Type B pancreatic cell (in vitro differentiated cells): ENCODE measurements around the gene CD72. TPM values are rescaled to one million over a fixed set of nuclear protein-coding genes. Genes with fewer than 3 reads are reported as not detected.

Experiments
- DNase-seq: peaks from one replicate; pipeline ENCODE4 v3.0.0; 2021; ENCODE audit warnings: mixed read lengths; ENCODE audit not compliant: unreplicated experiment; ENCODE audit errors: extremely low spot score
- H3K27ac Mint-ChIP-seq: 2 replicates; pipeline ENCODE4 v1.8.0; 2021; ENCODE audit warnings: mild to moderate bottlenecking, mixed read lengths
- H3K27me3 Mint-ChIP-seq: 2 replicates; pipeline ENCODE4 v1.8.0; 2021; ENCODE audit warnings: mixed read lengths
- H3K36me3 Mint-ChIP-seq: 2 replicates; pipeline ENCODE4 v1.8.0; 2021; ENCODE audit warnings: mixed read lengths
- H3K4me1 Mint-ChIP-seq: one replicate; pipeline ENCODE4 v1.8.0; 2021; ENCODE audit warnings: mixed read lengths; ENCODE audit not compliant: unreplicated experiment
- H3K4me3 Mint-ChIP-seq: 2 replicates; pipeline ENCODE4 v1.8.0; 2021; ENCODE audit warnings: mild to moderate bottlenecking, mixed read lengths
- H3K9me3 Mint-ChIP-seq: 2 replicates; pipeline ENCODE4 v1.8.0; 2021; ENCODE audit warnings: mixed read lengths
- total RNA-seq: library from RNA; stranded (reverse); gene quantifications from 2 replicates; pipeline ENCODE4 v1.2.1, GENCODE V29; 2021; ENCODE audit warnings: low replicate concordance
- TF ChIP-seq, protein P1 (sequence below): fragments of 200-600 bp; sonication (generic); conservative IDR thresholded peaks from 2 replicates; pipeline ENCODE4 v1.5.0; 2021; ENCODE audit warnings: antibody characterized with exemption, mild to moderate bottlenecking

CD72 gene
- total RNA-seq, 1 donor from 2014 or later = 2.8 TPM

DNA sequence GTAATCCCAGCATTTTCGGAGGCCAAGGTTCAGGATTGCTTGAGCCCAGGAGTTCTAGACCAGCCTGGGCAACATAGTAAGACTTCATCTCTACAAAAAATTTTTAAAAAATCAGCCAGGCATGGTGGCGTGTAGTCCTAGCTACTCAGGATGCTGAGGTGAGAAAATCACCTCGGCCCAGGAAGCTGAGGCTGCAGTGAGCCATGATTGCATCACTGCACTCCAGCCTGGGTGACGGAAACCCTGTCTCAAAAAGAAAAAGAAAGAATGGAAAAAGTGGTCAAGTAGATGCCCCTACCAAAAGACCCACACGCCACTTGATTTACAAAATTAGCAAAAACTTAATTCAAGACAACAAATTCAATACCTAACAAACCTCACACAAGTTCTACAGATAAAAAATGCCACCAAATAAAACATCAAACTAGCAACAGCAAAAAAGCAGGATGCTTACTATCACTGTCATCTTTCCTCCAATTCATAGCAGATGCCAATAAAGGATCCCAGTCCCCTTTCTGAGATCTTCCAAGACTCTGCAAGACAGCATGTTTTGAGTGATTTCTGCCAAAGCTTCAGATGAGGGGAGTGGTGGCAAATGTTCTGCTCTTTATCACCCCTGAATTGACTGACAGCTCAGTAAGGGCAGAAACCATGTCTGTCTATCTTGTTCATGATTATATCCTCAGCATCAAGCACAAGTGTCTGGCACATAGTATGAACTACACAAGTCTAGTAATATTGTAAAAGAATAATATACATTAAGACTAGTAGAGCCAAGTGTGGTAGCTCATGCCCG, 47.3 kb downstream of the CD72 start:
- TF ChIP-seq, protein P1, sequence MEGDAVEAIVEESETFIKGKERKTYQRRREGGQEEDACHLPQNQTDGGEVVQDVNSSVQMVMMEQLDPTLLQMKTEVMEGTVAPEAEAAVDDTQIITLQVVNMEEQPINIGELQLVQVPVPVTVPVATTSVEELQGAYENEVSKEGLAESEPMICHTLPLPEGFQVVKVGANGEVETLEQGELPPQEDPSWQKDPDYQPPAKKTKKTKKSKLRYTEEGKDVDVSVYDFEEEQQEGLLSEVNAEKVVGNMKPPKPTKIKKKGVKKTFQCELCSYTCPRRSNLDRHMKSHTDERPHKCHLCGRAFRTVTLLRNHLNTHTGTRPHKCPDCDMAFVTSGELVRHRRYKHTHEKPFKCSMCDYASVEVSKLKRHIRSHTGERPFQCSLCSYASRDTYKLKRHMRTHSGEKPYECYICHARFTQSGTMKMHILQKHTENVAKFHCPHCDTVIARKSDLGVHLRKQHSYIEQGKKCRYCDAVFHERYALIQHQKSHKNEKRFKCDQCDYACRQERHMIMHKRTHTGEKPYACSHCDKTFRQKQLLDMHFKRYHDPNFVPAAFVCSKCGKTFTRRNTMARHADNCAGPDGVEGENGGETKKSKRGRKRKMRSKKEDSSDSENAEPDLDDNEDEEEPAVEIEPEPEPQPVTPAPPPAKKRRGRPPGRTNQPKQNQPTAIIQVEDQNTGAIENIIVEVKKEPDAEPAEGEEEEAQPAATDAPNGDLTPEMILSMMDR = no peak
- no peaks in the 10 kb centered on the region for H3K9me3 Mint-ChIP-seq
- H3K27me3 Mint-ChIP-seq = no peaks in the 10 kb centered on the region
- no peak overlapping the region for H3K4me3 Mint-ChIP-seq
- H3K4me1 Mint-ChIP-seq = no peaks in the 10 kb centered on the region
- no peaks in the 10 kb centered on the region for H3K36me3 Mint-ChIP-seq
- DNase-seq = no peak
- no peak overlapping the region for H3K27ac Mint-ChIP-seq

GRCh38 chr9:35569206-35569605, 49.0 kb downstream of the CD72 start:
- Mint-ChIP-seq H3K27me3 (peaks cover 2% of the 10 kb centered on the region), H3K4me1 (peaks cover 2% of the 10 kb centered on the region), H3K9me3 (no peaks in the 10 kb centered on the region), H3K27ac (no peak overlapping the region), H3K4me3 (no peak overlapping the region), H3K36me3 (no peaks in the 10 kb centered on the region)
- TF ChIP-seq, protein P1 = no peak
- DNase-seq = no peak

GRCh38 chr9:35568196-35568595, 50.0 kb downstream of the CD72 start:
- TF ChIP-seq, protein P1 = no peak
- peaks cover 2% of the 10 kb centered on the region for H3K27me3 Mint-ChIP-seq

GRCh38 chr9:35566417-35566816, 51.8 kb downstream of the CD72 start:
- no peak for DNase-seq
- Mint-ChIP-seq H3K4me3 (no peak overlapping the region), H3K36me3 (no peaks in the 10 kb centered on the region), H3K27ac (no peak overlapping the region), H3K27me3 (peaks cover 2% of the 10 kb centered on the region), H3K4me1 (peaks cover 12% of the 10 kb centered on the region), H3K9me3 (no peaks in the 10 kb centered on the region)
- TF ChIP-seq, protein P1 = peak; percentile 36

More at GRCh38 chr9:35568196-35568595, 50.0 kb downstream of the CD72 start:
- no peaks in the 10 kb centered on the region for H3K36me3 Mint-ChIP-seq
- no peak for DNase-seq
- no peak overlapping the region for H3K27ac Mint-ChIP-seq
- H3K9me3 Mint-ChIP-seq = no peaks in the 10 kb centered on the region
- H3K4me3 Mint-ChIP-seq = no peak overlapping the region
- peaks cover 12% of the 10 kb centered on the region for H3K4me1 Mint-ChIP-seq

DNA sequence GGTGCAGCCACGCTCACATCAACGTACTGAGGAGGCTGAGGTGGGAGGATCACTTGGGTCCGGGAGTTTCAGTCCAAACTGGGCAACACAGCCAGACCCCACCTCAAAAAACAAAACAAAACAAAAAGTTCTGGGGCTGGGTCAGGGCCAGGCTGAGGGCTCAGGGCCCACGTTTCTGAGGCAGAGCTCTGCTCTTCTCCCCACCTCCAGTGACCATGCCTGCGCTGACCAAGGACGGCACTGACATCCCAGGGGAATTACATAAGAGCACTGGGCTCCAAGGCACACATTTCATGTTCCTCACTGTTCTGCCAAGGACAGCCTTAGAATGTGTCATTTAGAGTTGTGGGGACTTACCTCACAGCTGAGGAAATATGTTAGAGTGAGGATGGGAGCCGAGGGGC, 53.6 kb downstream of the CD72 start:
- H3K36me3 Mint-ChIP-seq = no peaks in the 10 kb centered on the region
- H3K9me3 Mint-ChIP-seq = no peaks in the 10 kb centered on the region
- no peak overlapping the region for H3K4me3 Mint-ChIP-seq
- TF ChIP-seq, protein P1 = no peak
- H3K27me3 Mint-ChIP-seq = peaks cover 2% of the 10 kb centered on the region
- no peak for DNase-seq
- no peak overlapping the region for H3K27ac Mint-ChIP-seq
- peaks cover 12% of the 10 kb centered on the region for H3K4me1 Mint-ChIP-seq
